Thyroid gland (tissue), 4 donors: ENCODE results near the gene ZNRF1.

Experiments used
- CTCF ChIP-seq, 6 experiments: fragments of 200-600 bp in 3 of 6; fragments of 450-650 bp in 3 of 6; sonication (generic) in 3 of 6; IDR thresholded peaks; one replicate each; pipeline ENCODE4 v1.5.1; 2016 to 2019; ENCODE audit warnings: antibody characterized with exemption in 6 of 6, mild to moderate bottlenecking in 2 of 6, inconsistent platforms in 1 of 6, moderate library complexity in 1 of 6
- POLR2A ChIP-seq, 2 donors: fragments of 450-650 bp; IDR thresholded peaks; one replicate each; pipeline ENCODE4 v1.6.1; 2017; ENCODE audit warnings: antibody characterized with exemption in 2 of 2, mild to moderate bottlenecking in 2 of 2, moderate library complexity in 1 of 2

GRCh38 chr16:75021410-75021809 lies 22.6 kb downstream of the ZNRF1 start:
- TF ChIP-seq CTCF (IDR thresholded peaks at IDR 0.05) (no peak), POLR2A (IDR thresholded peaks at IDR 0.05) (no peak)
